H1 (cell line): ENCODE measurements around the gene CEP70. TPM values are rescaled to one million over a fixed set of nuclear protein-coding genes. Genes with fewer than 3 reads are reported as not detected.

ENCODE experiments used
- CTCF ChIA-PET: fragments of 300-600 bp; sonication (Branson Sonifier 250); formaldehyde crosslinking; loops from one replicate; lab custom pipeline; 2021; ENCODE audit not compliant: partially characterized antibody; lab: Charles Lee
- POLR2A ChIA-PET: fragments of 300-600 bp; sonication (Branson Sonifier 250); formaldehyde crosslinking; loops from one replicate; lab custom pipeline; 2021; ENCODE audit warnings: inconsistent platforms; ENCODE audit not compliant: partially characterized antibody; lab: Charles Lee
- DNase-seq, 2 experiments: peaks; one replicate each; pipeline versions ENCODE4 v3.0.0 to v3.0.0-alpha.2; 2010 to 2022; ENCODE audit warnings: low spot score in 2 of 2, low read depth in 1 of 2, mixed read lengths in 1 of 2
- FAIRE-seq: peaks from 2 replicates; lab custom pipeline; 2011; peaks lifted over from hg19 to GRCh38; lab: Jason Lieb, UNC
- H2AFZ ChIP-seq: 2 replicates; pipeline ENCODE4 v1.8.1; 2012; ENCODE audit warnings: low read length, inconsistent platforms
- H2AK5ac ChIP-seq: 2 replicates; pipeline ENCODE4 v1.6.1; 2013; ENCODE audit warnings: low read depth, low read length
- H2BK120ac ChIP-seq: replicated peaks from 2 replicates; pipeline ENCODE3; 2013; ENCODE audit warnings: low read depth, low read length, inconsistent platforms
- H2BK12ac ChIP-seq: 2 replicates; pipeline ENCODE4 v1.6.1; 2013; ENCODE audit warnings: low read depth, low read length
- H2BK15ac ChIP-seq: 2 replicates; pipeline ENCODE4 v1.6.1; 2013; ENCODE audit warnings: low read length
- H2BK20ac ChIP-seq: 2 replicates; pipeline ENCODE4 v1.6.1; 2013; ENCODE audit warnings: low read length
- H2BK5ac ChIP-seq: 2 replicates; pipeline ENCODE4 v1.6.1; 2013; ENCODE audit warnings: low read depth, low read length
- H3K14ac ChIP-seq: 2 replicates; pipeline ENCODE4 v1.6.1; 2013; ENCODE audit warnings: inconsistent platforms; ENCODE audit not compliant: insufficient read length
- H3K18ac ChIP-seq: 2 replicates; pipeline ENCODE4 v1.6.1; 2013; ENCODE audit warnings: low read length; ENCODE audit errors: extremely low read depth
- H3K23ac ChIP-seq: 2 replicates; pipeline ENCODE4 v1.6.1; 2013; ENCODE audit warnings: inconsistent platforms; ENCODE audit not compliant: insufficient read length
- H3K23me2 ChIP-seq: 2 replicates; pipeline ENCODE4 v1.6.1; 2013; ENCODE audit warnings: low read depth, low read length
- H3K27ac ChIP-seq: 2 replicates; pipeline ENCODE4 v1.6.1; 2011; ENCODE audit warnings: low read depth, low read length, inconsistent platforms
- H3K27me3 ChIP-seq, 4 experiments: replicated peaks in 1 of 4; 1 replicate in 1 of 4; 2 replicates in 3 of 4; pipeline versions ENCODE4 v1.6.1 to v1.8.1; 2011 to 2013; ENCODE audit warnings: low read length in 3 of 4, mild to moderate bottlenecking in 3 of 4, inconsistent platforms in 2 of 4, mixed read lengths in 2 of 4, moderate library complexity in 1 of 4; ENCODE audit not compliant: control insufficient read depth in 3 of 4, insufficient read depth in 3 of 4; ENCODE audit errors: extremely low read depth in 1 of 4
- H3K36me3 ChIP-seq, 4 experiments: 2 replicates each; pipeline versions ENCODE4 v1.6.1 to v1.8.1; 2011 to 2013; ENCODE audit warnings: mild to moderate bottlenecking in 4 of 4, low read length in 3 of 4, moderate library complexity in 2 of 4, control low read depth in 1 of 4, inconsistent platforms in 1 of 4; ENCODE audit not compliant: insufficient read depth in 4 of 4, control insufficient read depth in 2 of 4
- H3K4ac ChIP-seq: replicated peaks from 2 replicates; pipeline ENCODE3; 2013; ENCODE audit warnings: low read length, low read depth, mixed read lengths, inconsistent platforms; ENCODE audit not compliant: insufficient read length
- H3K4me1 ChIP-seq, 4 experiments: replicated peaks in 1 of 4; 1 replicate in 1 of 4; 2 replicates in 3 of 4; pipeline versions ENCODE4 v1.6.1 to v1.8.1; 2011 to 2013; ENCODE audit warnings: low read length in 3 of 4, inconsistent platforms in 2 of 4, mixed read lengths in 1 of 4; ENCODE audit not compliant: insufficient read depth in 4 of 4, control insufficient read depth in 3 of 4
- H3K4me2 ChIP-seq, 2 experiments: 2 replicates each; pipeline versions ENCODE4 v1.6.1 to v1.8.1; 2011 to 2013; ENCODE audit warnings: low read depth in 2 of 2, low read length in 2 of 2, control low read depth in 1 of 2, inconsistent platforms in 1 of 2, mild to moderate bottlenecking in 1 of 2; ENCODE audit not compliant: insufficient read depth in 1 of 2
- H3K4me3 ChIP-seq, 4 experiments: fragments of 200-600, 300-600 bp in 1 of 4; sonication (generic), shearing (Covaris generic), sonication (Bioruptor Twin) in 1 of 4; 2 replicates each; pipeline versions ENCODE4 v1.5.1 to v1.8.1; 2011 to 2016; ENCODE audit warnings: low read length in 4 of 4, low read depth in 3 of 4, control low read depth in 2 of 4, inconsistent platforms in 2 of 4, mild to moderate bottlenecking in 2 of 4, mixed read lengths in 1 of 4, moderate library complexity in 1 of 4; ENCODE audit not compliant: insufficient read depth in 2 of 4; ENCODE audit errors: extremely low read depth in 1 of 4
- H3K56ac ChIP-seq: replicated peaks from 2 replicates; pipeline ENCODE3; 2013; ENCODE audit warnings: low read depth, mild to moderate bottlenecking, mixed read lengths, low read length, inconsistent platforms; ENCODE audit not compliant: insufficient read length
- H3K79me1 ChIP-seq: 2 replicates; pipeline ENCODE4 v1.6.1; 2013; ENCODE audit warnings: low read depth, low read length, control low read depth
- H3K79me2 ChIP-seq, 2 experiments: 2 replicates each; pipeline versions ENCODE4 v1.6.1 to v1.8.1; 2012 to 2013; ENCODE audit warnings: low read length in 2 of 2, mild to moderate bottlenecking in 2 of 2, inconsistent platforms in 1 of 2; ENCODE audit not compliant: insufficient read depth in 2 of 2, control insufficient read depth in 1 of 2
- H3K9ac ChIP-seq, 4 experiments: replicated peaks in 1 of 4; 1 replicate in 1 of 4; 2 replicates in 3 of 4; pipeline versions ENCODE4 v1.6.1 to v1.8.1; 2011 to 2013; ENCODE audit warnings: low read depth in 3 of 4, low read length in 3 of 4, control low read depth in 2 of 4, mild to moderate bottlenecking in 2 of 4, moderate library complexity in 2 of 4, inconsistent platforms in 1 of 4; ENCODE audit errors: extremely low read depth in 1 of 4
- H3K9me3 ChIP-seq, 2 experiments: 2 replicates each; pipeline versions ENCODE4 v1.6.1 to v1.8.1; 2012 to 2013; ENCODE audit warnings: mild to moderate bottlenecking in 2 of 2, moderate library complexity in 2 of 2, control low read depth in 1 of 2, inconsistent platforms in 1 of 2, low read depth in 1 of 2, low read length in 1 of 2, mixed read lengths in 1 of 2; ENCODE audit not compliant: insufficient read depth in 2 of 2
- H4K20me1 ChIP-seq, 2 experiments: replicated peaks in 1 of 2; 2 replicates each; pipeline versions ENCODE3 to v1.8.1; 2011 to 2013; ENCODE audit warnings: inconsistent platforms in 2 of 2, low read length in 2 of 2, mild to moderate bottlenecking in 1 of 2; ENCODE audit not compliant: insufficient read depth in 2 of 2, control insufficient read depth in 1 of 2
- H4K5ac ChIP-seq: 2 replicates; pipeline ENCODE4 v1.6.1; 2013; ENCODE audit warnings: low read length, low read depth, mixed read lengths, inconsistent platforms; ENCODE audit not compliant: insufficient read length
- H4K8ac ChIP-seq: 2 replicates; pipeline ENCODE4 v1.8.0; 2013; ENCODE audit warnings: mild to moderate bottlenecking, moderate library complexity, low read length, inconsistent platforms; ENCODE audit not compliant: insufficient read depth; ENCODE audit errors: extremely low read depth
- H4K91ac ChIP-seq: replicated peaks from 2 replicates; pipeline ENCODE3; 2013; ENCODE audit warnings: low read length, mixed read lengths, inconsistent platforms; ENCODE audit not compliant: insufficient read length
- CBX5 ChIP-seq: fragments of 300-800, 300-1000 bp; sonication (generic); IDR thresholded peaks from 2 replicates; pipeline ENCODE4 v1.7.1; 2016; ENCODE audit warnings: antibody characterized with exemption, low read length, low read depth
- GTF2F1 ChIP-seq: IDR thresholded peaks from 2 replicates; pipeline ENCODE4 v1.6.1; 2012; ENCODE audit warnings: low read depth, low read length, improper control_type of control experiment, borderline replicate concordance
- HDAC2 ChIP-seq, 2 experiments: fragments of 300-600 bp in 1 of 2; sonication (generic) in 1 of 2; IDR thresholded peaks; 2 replicates each; pipeline ENCODE4 v1.6.1; 2011 to 2012; ENCODE audit warnings: low read depth in 2 of 2, low read length in 2 of 2, mild to moderate bottlenecking in 2 of 2, moderate library complexity in 2 of 2, borderline replicate concordance in 1 of 2, inconsistent platforms in 1 of 2
- POU5F1 ChIP-seq: IDR thresholded peaks from 2 replicates; pipeline ENCODE4 v1.6.1; 2011; ENCODE audit warnings: low read depth, mild to moderate bottlenecking, low read length, moderate library complexity
- RAD21 ChIP-seq, 2 experiments: IDR thresholded peaks in 1 of 2; conservative IDR thresholded peaks in 1 of 2; 2 replicates each; pipeline ENCODE4 v1.6.1; 2011; ENCODE audit warnings: low read depth in 2 of 2, low read length in 2 of 2, improper control_type of control experiment in 1 of 2, inconsistent platforms in 1 of 2, mild to moderate bottlenecking in 1 of 2, moderate library complexity in 1 of 2
- RBBP5 ChIP-seq: IDR thresholded peaks from 2 replicates; pipeline ENCODE4 v1.7.1; 2012; ENCODE audit warnings: low read depth, mild to moderate bottlenecking, inconsistent platforms, low read length, moderate library complexity, borderline replicate concordance
- SIN3A ChIP-seq, 2 experiments: IDR thresholded peaks in 1 of 2; conservative IDR thresholded peaks in 1 of 2; 2 replicates each; pipeline ENCODE4 v1.6.1; 2011 to 2012; ENCODE audit warnings: low read length in 2 of 2, improper control_type of control experiment in 1 of 2, low read depth in 1 of 2, mild to moderate bottlenecking in 1 of 2
- SIRT6 ChIP-seq: IDR thresholded peaks from one replicate; pipeline ENCODE4 v1.7.1; 2012; ENCODE audit warnings: low read length, inconsistent platforms
- SP2 ChIP-seq: IDR thresholded peaks from 2 replicates; pipeline ENCODE4 v1.6.1; 2012; ENCODE audit warnings: mild to moderate bottlenecking, low read length, inconsistent platforms
- WGBS, 2 experiments: shearing (Covaris generic) in 1 of 2; methylation state at CpG; one replicate each; pipeline versions ENCODE4 v1.1.6 to v1.1.7; 2013 to 2015; ENCODE audit warnings: low lambda C conversion rate in 2 of 2, mixed read lengths in 2 of 2, inconsistent platforms in 1 of 2, low coverage in 1 of 2, missing lambda C conversion rate in 1 of 2; ENCODE audit not compliant: insufficient replicate concordance in 2 of 2, insufficient coverage in 1 of 2, insufficient read length in 1 of 2; ENCODE audit errors: extremely low coverage in 1 of 2, missing lambda C conversion rate in 1 of 2; 5-methylcytosine and 5-hydroxymethylcytosine counted together
- polyA plus RNA-seq, 7 experiments: library from polyadenylated mRNA; depleted of rRNA in 3 of 7; stranded (reverse) in 5 of 7; unstranded in 2 of 7; fragments of >200 nt in 5 of 7; fragments of 200-250 nt in 2 of 7; gene quantifications; 1 replicate in 5 of 7; 2 replicates in 1 of 7; 4 replicates in 1 of 7; pipeline versions ENCODE4 v1.2.1 to v1.2.3, GENCODE V29; 2011 to 2013; ENCODE audit warnings: missing spikeins in 2 of 7, mixed read lengths in 2 of 7
- total RNA-seq: library from RNA; stranded (reverse); fragmentation: NEBNext Ultra II Directional; extraction: Animal tissue kit (Norgen Biotek cat#: 25700); gene quantifications from 2 replicates; pipeline ENCODE4 v1.2.1, GENCODE V29; 2021
- TF ChIP-seq, protein P1 (sequence below): IDR thresholded peaks from 2 replicates; pipeline ENCODE4 v1.6.1; 2012; ENCODE audit warnings: low read length, inconsistent platforms

The CEP70 gene
- total and polyA plus RNA-seq, 2 of the 8 experiments (the other 6 are each of a cell fraction or from before 2014, with no cell fraction given) = 3.9 to 26.2 TPM

DNA sequence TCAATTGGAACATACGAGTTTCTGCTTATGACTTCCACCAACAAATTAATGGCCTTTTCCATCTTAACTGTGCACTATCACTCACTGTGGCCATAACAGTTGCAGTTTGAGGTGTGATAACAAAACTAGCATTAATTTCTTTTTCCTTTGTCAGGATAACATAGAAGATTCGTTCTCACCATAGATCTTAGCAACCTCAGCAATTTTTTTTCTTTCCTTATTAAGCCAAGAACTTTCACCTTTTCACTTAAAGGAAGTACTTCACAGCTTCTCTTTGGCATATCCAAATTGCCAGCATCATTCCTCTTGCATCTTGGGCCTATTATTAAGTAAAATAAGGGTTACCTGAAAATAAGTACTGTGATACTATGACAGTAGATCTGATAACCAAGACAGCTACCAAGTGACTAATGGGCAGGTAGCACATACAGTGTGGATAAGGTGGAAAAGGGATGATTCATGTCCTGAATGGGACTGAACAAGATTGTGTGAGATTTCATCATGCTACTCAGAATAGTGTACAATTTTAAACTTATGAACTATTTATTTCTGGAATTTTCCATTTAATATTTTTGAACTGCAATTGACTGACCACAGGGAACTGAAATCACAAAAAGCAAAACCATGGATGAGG, 46.6 kb downstream of the CEP70 start:
- Histone ChIP-seq H3K9me3 (peaks cover 6 to 23% of the 10 kb centered on the region in 2 experiments; a peak in 2 of 4 replicates), H3K36me3 (peaks cover 0 to 15% (median 4%) of the 10 kb centered on the region in 4 experiments; a peak in 5 of 8 replicates), H3K9ac (no peak overlapping the region), H3K23ac (no peak overlapping the region), H2BK15ac (no peak overlapping the region), H3K27ac (no peak overlapping the region), H4K5ac (no peak overlapping the region), H4K8ac (no peak overlapping the region), H3K56ac (no peak overlapping the region), H3K4me1 (no peaks in the 10 kb centered on the region), H3K4me2 (no peak overlapping the region), H3K14ac (no peak overlapping the region), H2BK120ac (no peak overlapping the region), H4K91ac (no peak overlapping the region), H3K18ac (no peak overlapping the region), H2AFZ (no peak overlapping the region), H3K79me2 (no peaks in the 10 kb centered on the region), H3K79me1 (0 out of 2 replicates have a peak, but pooled peaks cover 2% of the 10 kb centered on the region), H3K27me3 (no peaks in the 10 kb centered on the region; a peak in 1 of 7 replicates), H3K4ac (no peak overlapping the region), H2BK20ac (no peak overlapping the region), H2AK5ac (no peak overlapping the region), H2BK5ac (no peak overlapping the region), H3K4me3 (no peak overlapping the region), H3K23me2 (no peaks in the 10 kb centered on the region), H4K20me1 (no peaks in the 10 kb centered on the region), H2BK12ac (no peak overlapping the region)
- CTCF ChIA-PET = no interaction called here
- no peak for TF ChIP-seq SIRT6
- TF ChIP-seq, protein P1, sequence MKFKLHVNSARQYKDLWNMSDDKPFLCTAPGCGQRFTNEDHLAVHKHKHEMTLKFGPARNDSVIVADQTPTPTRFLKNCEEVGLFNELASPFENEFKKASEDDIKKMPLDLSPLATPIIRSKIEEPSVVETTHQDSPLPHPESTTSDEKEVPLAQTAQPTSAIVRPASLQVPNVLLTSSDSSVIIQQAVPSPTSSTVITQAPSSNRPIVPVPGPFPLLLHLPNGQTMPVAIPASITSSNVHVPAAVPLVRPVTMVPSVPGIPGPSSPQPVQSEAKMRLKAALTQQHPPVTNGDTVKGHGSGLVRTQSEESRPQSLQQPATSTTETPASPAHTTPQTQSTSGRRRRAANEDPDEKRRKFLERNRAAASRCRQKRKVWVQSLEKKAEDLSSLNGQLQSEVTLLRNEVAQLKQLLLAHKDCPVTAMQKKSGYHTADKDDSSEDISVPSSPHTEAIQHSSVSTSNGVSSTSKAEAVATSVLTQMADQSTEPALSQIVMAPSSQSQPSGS = no peak
- TF ChIP-seq POU5F1 = no peak
- no peak for TF ChIP-seq GTF2F1
- no peak for TF ChIP-seq SIN3A (conservative IDR thresholded peaks at IDR 0.05 in 1 of 2, IDR thresholded peaks at IDR 0.05 in 1 of 2; ENCODE audit: low read depth in 1 of 2, low read length in 2 of 2)
- no peak for TF ChIP-seq HDAC2 (IDR thresholded peaks at IDR 0.05; ENCODE audit: borderline replicate concordance in 1 of 2, low read depth in 2 of 2, low read length in 2 of 2)
- TF ChIP-seq CBX5 = no peak
- no peak for TF ChIP-seq SP2
- no peak for TF ChIP-seq RBBP5
- no peak for TF ChIP-seq RAD21 (IDR thresholded peaks at IDR 0.05 in 1 of 2, conservative IDR thresholded peaks at IDR 0.05 in 1 of 2; ENCODE audit: low read depth in 2 of 2, low read length in 2 of 2)
- POLR2A ChIA-PET = no interaction called here
- WGBS, 2 experiments = 90% methylated on average over 2 of the region's 2 CpGs; no CpG with 5 or more reads in 1 of the 2 experiments
- FAIRE-seq (no peak), DNase-seq (no peak)
